SU-DHL-6 (cell line): ENCODE results near the gene STAB1.

Experiments
- H2AFZ ChIP-seq: fragments of 200-600 bp; sonication (generic); 2 replicates; pipeline ENCODE4 v1.6.1; 2014; ENCODE audit warnings: low read depth, mild to moderate bottlenecking, moderate library complexity, mixed read lengths, antibody characterized with exemption, low read length; ENCODE audit not compliant: severe bottlenecking
- H3F3A ChIP-seq: fragments of 200-600 bp; shearing (Covaris generic); 2 replicates; pipeline ENCODE4 v1.6.0; 2016; ENCODE audit warnings: antibody characterized with exemption, mild to moderate bottlenecking; ENCODE audit not compliant: insufficient read depth
- H3K27ac ChIP-seq: fragments of 200-600 bp; sonication (generic); 2 replicates; pipeline ENCODE4 v1.5.1; 2016; ENCODE audit warnings: low read depth, mild to moderate bottlenecking, low read length, moderate library complexity, mixed read lengths
- H3K27me3 ChIP-seq: fragments of 200-600 bp; sonication (generic), shearing (Covaris generic); 2 replicates; pipeline ENCODE4 v1.6.0; 2014; ENCODE audit warnings: mild to moderate bottlenecking, low read length
- H3K36me3 ChIP-seq: fragments of 200-600 bp; sonication (generic); 2 replicates; pipeline ENCODE4 v1.6.1; 2014; ENCODE audit warnings: mild to moderate bottlenecking, low read length, mixed read lengths
- H3K4me2 ChIP-seq: fragments of 300-600, 200-600 bp; shearing (Covaris generic), sonication (generic); 2 replicates; pipeline ENCODE4 v1.6.0; 2014; ENCODE audit warnings: low read length, low read depth, mild to moderate bottlenecking; ENCODE audit not compliant: poor library complexity, severe bottlenecking
- H3K4me3 ChIP-seq: fragments of 200-600 bp; sonication (generic); 2 replicates; pipeline ENCODE4 v1.5.1; 2014; ENCODE audit warnings: antibody characterized with exemption, low read length, mild to moderate bottlenecking, mixed read lengths; ENCODE audit not compliant: insufficient read depth, poor library complexity, severe bottlenecking
- H3K79me2 ChIP-seq: fragments of 200-600 bp; sonication (generic); 2 replicates; pipeline ENCODE4 v1.6.1; 2014; ENCODE audit warnings: mild to moderate bottlenecking, low read length, moderate library complexity; ENCODE audit not compliant: insufficient read depth
- H3K9ac ChIP-seq: fragments of 200-600 bp; sonication (generic); 2 replicates; pipeline ENCODE4 v1.7.0; 2014; ENCODE audit warnings: mild to moderate bottlenecking, low read length
- H3K9me2 ChIP-seq: fragments of 200-600 bp; sonication (generic); replicated peaks from 2 replicates; pipeline ENCODE4 v1.6.1; 2014; ENCODE audit warnings: low read length; ENCODE audit not compliant: insufficient read depth
- H3K9me3 ChIP-seq: fragments of 200-600 bp; sonication (generic); 2 replicates; pipeline ENCODE4 v1.6.1; 2014; ENCODE audit warnings: low read length, mixed read lengths; ENCODE audit not compliant: insufficient read depth
- H4K20me1 ChIP-seq: fragments of 200-600 bp; sonication (generic); 2 replicates; pipeline ENCODE4 v1.6.1; 2014; ENCODE audit warnings: low read depth, mild to moderate bottlenecking, antibody characterized with exemption, low read length, moderate library complexity, mixed read lengths
- CTCF ChIP-seq: fragments of 200-600 bp; sonication (generic); IDR thresholded peaks from one replicate; pipeline ENCODE4 v1.5.1; 2017; ENCODE audit warnings: antibody characterized with exemption, mild to moderate bottlenecking, low read length, moderate library complexity; ENCODE audit not compliant: insufficient read depth, poor library complexity, severe bottlenecking
- EZH2phosphoT487 ChIP-seq: fragments of 200-600 bp; sonication (generic), shearing (Covaris generic); conservative IDR thresholded peaks from 2 replicates; pipeline ENCODE4 v1.6.1; 2018; ENCODE audit warnings: mild to moderate bottlenecking, antibody characterized with exemption, low read length, moderate library complexity, mixed read lengths

Gene STAB1

GRCh38 chr3:52527732-52528585, 32.8 kb downstream of the STAB1 start:
- Histone ChIP-seq H3K36me3 (peaks cover 4% of the 10 kb centered on the region; the same call in 1 of the 2 replicates), H3K79me2 (peaks cover 36% of the 10 kb centered on the region), H2AFZ (no peak overlapping the region), H3K4me3 (no peak overlapping the region), H3K27me3 (no peaks in the 10 kb centered on the region), H3K9me2 (no peaks in the 10 kb centered on the region), H3K27ac (no peak overlapping the region), H3K9me3 (no peaks in the 10 kb centered on the region), H3K4me2 (no peak overlapping the region), H3K9ac (no peak overlapping the region), H4K20me1 (peaks cover 9% of the 10 kb centered on the region; the same call in 1 of the 2 replicates), H3F3A (no peaks in the 10 kb centered on the region)
- TF ChIP-seq CTCF (no peak), EZH2phosphoT487 (no peak)

- no peak for TF ChIP-seq EZH2phosphoT487
- no peak for TF ChIP-seq CTCF
- H3K9ac ChIP-seq = no peak overlapping the region
- H3K27ac ChIP-seq = no peak overlapping the region
These were observed 33.6 kb downstream of the STAB1 start for GRCh38 chr3:52528586-52529375.

GRCh38 chr3:52529376-52530333, 34.5 kb downstream of the STAB1 start:
- H3K9me2 ChIP-seq = no peaks in the 10 kb centered on the region
- H3K9ac ChIP-seq = no peak overlapping the region
- no peak overlapping the region for H3K4me3 ChIP-seq
- TF ChIP-seq CTCF (no peak), EZH2phosphoT487 (no peak)
- no peaks in the 10 kb centered on the region for H3K9me3 ChIP-seq
- 0 out of 2 replicates have a peak, but pooled peaks cover 4% of the 10 kb centered on the region for H3K36me3 ChIP-seq
- no peak overlapping the region for H2AFZ ChIP-seq
- peaks cover 6% of the 10 kb centered on the region for H3F3A ChIP-seq
- no peak overlapping the region for H3K27ac ChIP-seq
- H4K20me1 ChIP-seq = peaks cover 9% of the 10 kb centered on the region; the same call in 1 of the 2 replicates
- H3K79me2 ChIP-seq = peaks cover 45% of the 10 kb centered on the region
- H3K27me3 ChIP-seq = no peaks in the 10 kb centered on the region
- H3K4me2 ChIP-seq = no peak overlapping the region

More at GRCh38 chr3:52528586-52529375, 33.6 kb downstream of the STAB1 start:
- Histone ChIP-seq H3K36me3 (peaks cover 4% of the 10 kb centered on the region; the same call in 1 of the 2 replicates), H2AFZ (no peak overlapping the region), H3K4me3 (no peak overlapping the region), H3K9me2 (no peaks in the 10 kb centered on the region), H3K79me2 (peaks cover 40% of the 10 kb centered on the region), H4K20me1 (peaks cover 9% of the 10 kb centered on the region; the same call in 1 of the 2 replicates), H3K4me2 (no peak overlapping the region), H3K9me3 (no peaks in the 10 kb centered on the region), H3K27me3 (no peaks in the 10 kb centered on the region), H3F3A (no peaks in the 10 kb centered on the region)
